Left ventricle myocardium inferior (tissue), 1 donor: ENCODE results near the gene ZNF607. TPM values are rescaled to one million over a fixed set of nuclear protein-coding genes. Genes with fewer than 3 reads are reported as not detected.
"Not testable (repeated sequence)": the region's sequence is repeated elsewhere in the genome, so short reads cannot be mapped to it uniquely, and the experiment has no call there.

ENCODE experiments used
- DNase-seq: peaks from one replicate; pipeline ENCODE4 v3.0.0-alpha.2; 2020
- H3K27ac ChIP-seq: fragments of 200-600 bp; replicated peaks from 2 replicates; pipeline ENCODE4 v1.8.0; 2021
- H3K27me3 ChIP-seq: fragments of 200-600 bp; 2 replicates; pipeline ENCODE4 v1.8.0; 2021; ENCODE audit warnings: low read depth
- H3K36me3 ChIP-seq: fragments of 200-600 bp; 2 replicates; pipeline ENCODE4 v1.8.0; 2021
- H3K4me1 ChIP-seq: fragments of 200-600 bp; 2 replicates; pipeline ENCODE4 v1.8.0; 2021
- H3K4me3 ChIP-seq: fragments of 200-600 bp; 2 replicates; pipeline ENCODE4 v1.8.0; 2021; ENCODE audit warnings: mild to moderate bottlenecking, moderate library complexity
- H3K9me3 ChIP-seq: fragments of 200-600 bp; replicated peaks from 2 replicates; pipeline ENCODE4 v1.8.0; 2021
- CTCF ChIP-seq: fragments of 200-600 bp; IDR thresholded peaks from 2 replicates; pipeline ENCODE4 v1.8.0; 2021; ENCODE audit warnings: antibody characterized with exemption, mild to moderate bottlenecking, borderline replicate concordance
- intact Hi-C: fragments of 100-400 bp; cut with micrococcal nuclease; formaldehyde crosslinking; loops from one replicate; pipeline ENCODE4 v1.11.0; 2022
- total RNA-seq: library from RNA; stranded (reverse); fragmentation: NEBNext Ultra II Directional; extraction: Animal tissue kit (Norgen Biotek cat#: 25700); gene quantifications from one replicate; pipeline ENCODE4 v1.2.1, GENCODE V29; 2021
- donor health status: DM: no; HTN: yes; CAD: no; lungs with severe emphysema.

The ZNF607 gene
- total RNA-seq, 1 donor from 2014 or later = 6.6 TPM

GRCh38 chr19:37695144-37695899, 24.2 kb downstream of the ZNF607 start:
- Histone ChIP-seq H3K36me3 (peaks cover 37% of the 10 kb centered on the region), H3K27ac (no peak overlapping the region), H3K9me3 (peaks cover 8% of the 10 kb centered on the region), H3K27me3 (no peaks in the 10 kb centered on the region), H3K4me1 (peaks cover 20% of the 10 kb centered on the region), H3K4me3 (no peak overlapping the region)
- DNase-seq = no peak
- intact Hi-C loops = no loop called here
- TF ChIP-seq CTCF = no peak

GRCh38 chr19:37692956-37693620, 26.5 kb downstream of the ZNF607 start:
- Histone ChIP-seq H3K4me3 (peak overlapping the region; percentile 80), H3K36me3 (peaks cover 23% of the 10 kb centered on the region), H3K9me3 (peaks cover 4% of the 10 kb centered on the region), H3K27me3 (no peaks in the 10 kb centered on the region), H3K4me1 (peaks cover 20% of the 10 kb centered on the region), H3K27ac (no peak overlapping the region)
- no peak for DNase-seq
- intact Hi-C loops = no loop called here
- no peak for TF ChIP-seq CTCF

GRCh38 chr19:37691881-37692504, 27.6 kb downstream of the ZNF607 start:
- Histone ChIP-seq H3K36me3 (peaks cover 15% of the 10 kb centered on the region), H3K4me3 (peak overlapping the region; percentile 80), H3K27me3 (no peaks in the 10 kb centered on the region), H3K4me1 (peaks cover 20% of the 10 kb centered on the region), H3K9me3 (no peaks in the 10 kb centered on the region), H3K27ac (peak overlapping the region; percentile 90)
- TF ChIP-seq CTCF = no peak
- peak; percentile 88 for DNase-seq
- intact Hi-C loops = no loop called here

GRCh38 chr19:37683520-37683919, 36.0 kb downstream of the ZNF607 start:
- TF ChIP-seq CTCF = no peak
- H3K27ac ChIP-seq = no peak overlapping the region
- H3K4me1 ChIP-seq = no peaks in the 10 kb centered on the region
- H3K27me3 ChIP-seq = no peaks in the 10 kb centered on the region
- intact Hi-C loops = no loop called here
- peaks cover 65% of the 10 kb centered on the region for H3K9me3 ChIP-seq
- peaks cover 81% of the 10 kb centered on the region for H3K36me3 ChIP-seq
- no peak overlapping the region for H3K4me3 ChIP-seq
- DNase-seq = no peak

GRCh38 chr19:37669450-37669914, 50.1 kb downstream of the ZNF607 start:
- Histone ChIP-seq H3K9me3 (peaks cover 100% of the 10 kb centered on the region), H3K27ac (no peak overlapping the region)
- no peak for TF ChIP-seq CTCF

GRCh38 chr19:37657157-37657556, 62.4 kb downstream of the ZNF607 start:
- Histone ChIP-seq H3K36me3 (peaks cover 10% of the 10 kb centered on the region), H3K9me3 (peaks cover 30% of the 10 kb centered on the region), H3K4me1 (peaks cover 43% of the 10 kb centered on the region)
- H3K27me3 ChIP-seq, H3K4me3 ChIP-seq, H3K27ac ChIP-seq, DNase-seq, intact Hi-C loops: not testable (repeated sequence)

More at GRCh38 chr19:37669450-37669914, 50.1 kb downstream of the ZNF607 start:
- H3K4me1 ChIP-seq = no peaks in the 10 kb centered on the region
- H3K36me3 ChIP-seq = peaks cover 76% of the 10 kb centered on the region
- no peak for DNase-seq
- no peaks in the 10 kb centered on the region for H3K27me3 ChIP-seq
- no peak overlapping the region for H3K4me3 ChIP-seq
- intact Hi-C loops = no loop called here
